Naive thymus-derived CD8-positive, alpha-beta T cell (primary cell): ENCODE measurements around the gene CBL. TPM values are rescaled to one million over a fixed set of nuclear protein-coding genes. Genes with fewer than 3 reads are reported as not detected.

Source experiments
- ATAC-seq, 2 donors: fragments of 150-1000 bp; cut with Tn5 transposase in 1 of 2; sonication (Bioruptor Pico), chemical (Tn5 transposase) in 1 of 2; 1 replicate in 1 of 2; 2 replicates in 1 of 2; pipeline ENCODE4 v1.10.0; 2021; ENCODE audit warnings: mild to moderate bottlenecking in 2 of 2, moderate library complexity in 2 of 2
- POLR2A ChIA-PET: fragments of 350-600 bp; sonication (Branson Sonifier 250); formaldehyde crosslinking; loops from one replicate; lab custom pipeline; 2021; ENCODE audit warnings: antibody characterized with exemption; lab: Charles Lee
- DNase-seq, 10 donors: peaks; one replicate each; pipeline versions ENCODE4 v3.0.0 to v3.0.0-alpha.2; 2020 to 2022
- H3K27ac Mint-ChIP-seq, 10 donors: one replicate each; pipeline ENCODE4 v1.8.0; 2020 to 2022; ENCODE audit warnings: mild to moderate bottlenecking in 10 of 10, mixed read lengths in 10 of 10, moderate library complexity in 4 of 10, inconsistent platforms in 1 of 10
- H3K27me3 Mint-ChIP-seq, 5 donors: one replicate each; pipeline ENCODE4 v1.8.0; 2021 to 2022; ENCODE audit warnings: mixed read lengths in 5 of 5
- H3K36me3 Mint-ChIP-seq, 3 donors: one replicate each; pipeline ENCODE4 v1.8.0; 2020 to 2022; ENCODE audit warnings: mixed read lengths in 3 of 3, mild to moderate bottlenecking in 2 of 3, inconsistent platforms in 1 of 3
- H3K4me1 Mint-ChIP-seq, 4 donors: one replicate each; pipeline ENCODE4 v1.8.0; 2021 to 2022; ENCODE audit warnings: mixed read lengths in 4 of 4
- H3K4me3 Mint-ChIP-seq, 10 donors: one replicate each; pipeline ENCODE4 v1.8.0; 2020 to 2022; ENCODE audit warnings: mild to moderate bottlenecking in 10 of 10, mixed read lengths in 10 of 10, moderate library complexity in 6 of 10, inconsistent platforms in 1 of 10
- H3K9me3 Mint-ChIP-seq, 9 donors: one replicate each; pipeline ENCODE4 v1.8.0; 2020 to 2022; ENCODE audit warnings: mixed read lengths in 9 of 9, mild to moderate bottlenecking in 3 of 9, inconsistent platforms in 1 of 9, moderate library complexity in 1 of 9
- polyA plus RNA-seq, 3 donors: library from polyadenylated mRNA; unstranded; fragments of 300-500 nt; fragmentation: Illumina TruSeq; gene quantifications; one replicate each; pipeline ENCODE4 v1.2.3, GENCODE V29; 2021
- total RNA-seq, 8 experiments: library from RNA in 2 of 8; stranded (reverse) in 2 of 8; gene quantifications; one replicate each; pipeline ENCODE4 v1.2.3 and lab custom pipeline; 2021 to 2026

Gene CBL
- total and polyA plus RNA-seq, 5 experiments from 2014 or later = 11.5 to 51.6 (median 16.1) TPM

DNA sequence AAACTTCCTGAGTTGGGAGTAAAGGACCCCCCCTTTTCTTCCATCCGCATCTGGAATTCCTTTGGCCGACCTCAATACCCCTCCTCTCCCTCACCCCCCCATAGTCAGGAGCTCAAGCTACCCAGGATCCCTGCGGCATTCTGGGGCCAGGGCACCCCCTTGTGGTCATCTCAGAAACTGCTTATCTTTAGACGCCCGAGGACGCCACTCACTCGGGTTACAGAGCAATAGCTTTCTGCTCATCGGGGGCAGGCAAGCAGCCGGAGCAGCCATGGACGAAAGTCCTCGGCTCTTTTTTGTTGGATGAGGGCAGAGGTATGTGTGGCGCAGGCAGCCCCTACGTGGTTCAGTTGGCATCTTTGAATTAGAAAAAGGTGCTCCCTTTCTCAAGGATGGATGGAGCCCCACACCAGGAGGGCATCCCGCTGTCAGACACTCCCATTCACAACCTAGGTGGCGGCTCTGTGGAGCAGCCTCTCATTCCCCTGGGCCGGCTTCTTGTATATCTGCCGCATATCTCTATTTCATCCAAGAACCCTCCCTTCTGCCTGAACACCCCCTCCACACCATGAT is 132.3 kb downstream of the CBL start:
- POLR2A ChIA-PET = interaction anchor here (1.0 kb wide), 1 partner anchor 132 kb away, joined by 3 read pairs; the partner anchor contains the start of gene CBL
- peaks cover 0 to 10% (median 3%) of the 10 kb centered on the region in 3 donors for H3K36me3 Mint-ChIP-seq
- peaks cover 17 to 60% (median 49%) of the 10 kb centered on the region in 4 donors for H3K4me1 Mint-ChIP-seq
- ATAC-seq = peak; percentile 29 to 34
- peak overlapping the region in 3 of 10 donors; percentile 19 to 76 (median 75) for H3K27ac Mint-ChIP-seq
- no peaks in the 10 kb centered on the region for H3K9me3 Mint-ChIP-seq
- peak; percentile 48 to 79 (median 66) for DNase-seq
- H3K27me3 Mint-ChIP-seq = peaks cover 9 to 41% (median 21%) of the 10 kb centered on the region in 5 donors
- H3K4me3 Mint-ChIP-seq = peak overlapping the region; percentile 2 to 86 (median 64)

DNA sequence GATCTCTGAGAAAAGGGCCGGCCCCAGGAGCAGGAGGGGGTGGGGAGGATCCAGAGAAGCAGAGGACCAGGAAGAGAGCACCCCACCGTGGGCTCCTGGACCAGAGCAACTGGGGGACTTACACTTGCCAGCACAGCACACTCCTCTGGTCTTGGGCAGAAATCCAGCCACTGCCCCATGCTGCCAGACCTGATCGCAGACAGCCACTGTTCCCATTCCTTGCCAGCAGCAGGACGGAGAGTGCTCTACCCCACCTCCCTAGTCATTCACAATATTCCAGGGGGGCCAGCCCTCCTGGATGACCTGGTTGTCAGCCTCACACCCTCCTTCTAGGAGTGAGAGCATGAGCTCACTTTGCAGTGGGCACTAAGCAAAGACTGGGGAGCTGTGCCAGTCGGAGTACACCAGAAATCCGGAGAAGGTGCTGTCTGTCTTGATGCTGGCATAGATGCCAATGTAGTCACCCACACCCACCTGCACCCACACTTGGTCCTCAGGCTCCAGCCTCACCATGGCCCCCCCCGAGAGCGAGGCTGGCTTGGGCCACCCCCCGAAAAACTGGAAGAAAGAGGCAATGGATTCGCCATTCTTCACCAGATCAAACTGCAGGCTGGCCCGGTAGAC is 132.9 kb downstream of the CBL start:
- ATAC-seq = no peak
- peaks cover 17 to 60% (median 45%) of the 10 kb centered on the region in 4 donors for H3K4me1 Mint-ChIP-seq
- H3K27me3 Mint-ChIP-seq = peaks cover 9 to 47% (median 24%) of the 10 kb centered on the region in 5 donors
- peaks cover 0 to 10% (median 3%) of the 10 kb centered on the region in 3 donors for H3K36me3 Mint-ChIP-seq
- DNase-seq = peak in 1 of 10 donors; percentile 54
- peak overlapping the region in 9 of 10 donors; percentile 26 to 77 (median 64) for H3K4me3 Mint-ChIP-seq
- POLR2A ChIA-PET = interaction anchor here (1.0 kb wide), 1 partner anchor 133 kb away, joined by 3 read pairs; the partner anchor contains the start of gene CBL
- H3K27ac Mint-ChIP-seq = peak overlapping the region in 1 of 10 donors; percentile 25
- H3K9me3 Mint-ChIP-seq = no peaks in the 10 kb centered on the region

GRCh38 chr11:119339589-119340334 is 133.6 kb downstream of the CBL start:
- Mint-ChIP-seq H3K27me3 (peaks cover 9 to 47% (median 24%) of the 10 kb centered on the region in 5 donors), H3K4me1 (peaks cover 15 to 58% (median 40%) of the 10 kb centered on the region in 4 donors), H3K36me3 (peaks cover 0 to 10% (median 3%) of the 10 kb centered on the region in 3 donors), H3K4me3 (peak overlapping the region in 9 of 10 donors; percentile 26 to 77 (median 63)), H3K9me3 (no peaks in the 10 kb centered on the region), H3K27ac (no peak overlapping the region)
- POLR2A ChIA-PET = interaction anchor here (1.4 kb wide), 1 partner anchor 41 kb away, joined by 3 read pairs; no protein-coding TSS in a partner anchor
- peak in 1 of 2 donors; percentile 26 for ATAC-seq
- DNase-seq = peak in 2 of 10 donors; percentile 48 to 61

GRCh38 chr11:119340335-119341221 is 134.4 kb downstream of the CBL start, which contains the start of gene C1QTNF5:
Gene C1QTNF5 (minus strand): TSS chr11:119340883. CDS start chr11:119340397, 486 bp downstream.
- POLR2A ChIA-PET = interaction anchor here (1.0 to 1.4 kb wide), 2 partner anchors 27 to 40 kb away, joined by 3 read pairs; no protein-coding TSS in a partner anchor
- peaks cover 0 to 10% (median 3%) of the 10 kb centered on the region in 3 donors for H3K36me3 Mint-ChIP-seq
- peak in 1 of 10 donors; percentile 61 for DNase-seq
- peaks cover 14 to 50% (median 32%) of the 10 kb centered on the region in 4 donors for H3K4me1 Mint-ChIP-seq
- H3K9me3 Mint-ChIP-seq = no peaks in the 10 kb centered on the region
- peak within 1 kb of the TSS; percentile 5 to 66 (median 34) for H3K4me3 Mint-ChIP-seq
- ATAC-seq = peak in 1 of 2 donors; percentile 36
- peak within 1 kb of the TSS in 3 of 10 donors; percentile 16 to 75 (median 17) for H3K27ac Mint-ChIP-seq
- peaks cover 9 to 47% (median 28%) of the 10 kb centered on the region in 5 donors for H3K27me3 Mint-ChIP-seq

DNA sequence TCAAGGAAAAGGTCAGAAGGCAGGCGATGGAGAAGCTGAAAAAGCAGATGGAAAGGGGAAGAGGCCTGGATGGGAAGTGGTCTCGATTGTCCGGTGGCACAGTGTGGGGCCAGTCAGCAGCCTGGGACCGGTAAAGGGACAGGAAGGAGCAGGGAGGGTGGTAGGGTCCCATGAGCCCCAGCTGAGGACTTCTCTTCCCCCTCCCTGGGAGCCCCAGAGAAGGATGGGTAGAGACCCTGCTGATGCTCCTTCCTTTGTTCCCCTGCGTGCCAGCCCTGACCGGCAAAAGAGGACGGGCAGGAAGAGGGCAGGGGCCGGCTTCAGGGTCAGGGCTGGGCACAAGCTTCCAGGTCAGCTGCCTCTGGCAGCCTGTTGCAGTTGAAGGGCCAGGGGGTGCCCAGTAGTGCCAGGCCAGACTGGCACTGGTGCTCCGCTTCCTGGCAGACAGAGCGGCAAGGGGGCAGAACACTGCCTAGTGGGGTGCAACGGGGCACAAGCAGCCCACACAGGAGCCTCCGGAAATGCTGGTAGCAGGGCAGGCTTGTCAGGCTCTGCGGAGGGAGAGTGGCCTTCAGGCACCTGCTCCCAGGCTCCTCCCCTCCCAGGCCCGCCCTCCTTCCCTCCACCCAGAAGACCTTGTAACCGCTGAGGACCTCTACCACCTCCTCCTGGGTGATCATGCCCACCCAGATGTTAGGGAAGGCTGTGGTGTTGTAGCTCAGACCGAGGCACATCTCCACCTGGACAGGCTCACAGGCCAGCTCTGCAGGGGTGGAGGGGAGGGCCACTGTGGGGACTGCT is 135.3 kb downstream of the CBL start:
- ATAC-seq (peak; percentile 25 to 37), DNase-seq (no peak)
- peak overlapping the region in 3 of 10 donors; percentile 16 to 75 (median 17) for H3K27ac Mint-ChIP-seq
- peaks cover 9 to 47% (median 28%) of the 10 kb centered on the region in 5 donors for H3K27me3 Mint-ChIP-seq
- H3K4me3 Mint-ChIP-seq = peak overlapping the region in 8 of 10 donors; percentile 5 to 66 (median 38)
- peaks cover 10 to 41% (median 27%) of the 10 kb centered on the region in 4 donors for H3K4me1 Mint-ChIP-seq
- peaks cover 0 to 9% (median 3%) of the 10 kb centered on the region in 3 donors for H3K36me3 Mint-ChIP-seq
- H3K9me3 Mint-ChIP-seq = no peaks in the 10 kb centered on the region
- POLR2A ChIA-PET = interaction anchor here (1.0 to 1.4 kb wide), 2 partner anchors 28 to 40 kb away, joined by 3 read pairs; no protein-coding TSS in a partner anchor

DNA sequence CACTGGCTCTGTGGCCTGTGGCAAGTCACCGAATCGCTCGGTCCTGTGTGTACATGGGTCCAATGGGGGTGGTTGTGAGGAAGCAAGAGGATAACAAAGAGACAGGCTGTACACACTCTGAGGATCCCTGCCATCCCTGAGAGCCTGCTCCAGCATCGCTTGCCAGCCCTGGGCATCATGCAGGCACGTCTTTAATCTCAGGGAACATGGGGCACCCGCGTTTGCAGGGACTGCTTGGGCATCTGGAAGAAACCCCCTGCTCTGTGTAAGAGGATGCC is 135.8 kb downstream of the CBL start:
- H3K27me3 Mint-ChIP-seq = peaks cover 9 to 53% (median 33%) of the 10 kb centered on the region in 5 donors
- DNase-seq (no peak), ATAC-seq (no peak)
- no peak overlapping the region for H3K4me3 Mint-ChIP-seq
- POLR2A ChIA-PET = no interaction called here
- H3K9me3 Mint-ChIP-seq = no peaks in the 10 kb centered on the region
- peaks cover 10 to 36% (median 23%) of the 10 kb centered on the region in 4 donors for H3K4me1 Mint-ChIP-seq
- H3K36me3 Mint-ChIP-seq = peaks cover 0 to 8% (median 2%) of the 10 kb centered on the region in 3 donors
- H3K27ac Mint-ChIP-seq = peak overlapping the region in 1 of 10 donors; percentile 33

- H3K4me3 Mint-ChIP-seq = no peak overlapping the region
- peak overlapping the region in 1 of 10 donors; percentile 33 for H3K27ac Mint-ChIP-seq
These were observed 136.4 kb downstream of the CBL start for GRCh38 chr11:119342362-119343130.

GRCh38 chr11:119343726-119344125 is 137.6 kb downstream of the CBL start:
- no peak for ATAC-seq
- no peak overlapping the region for H3K27ac Mint-ChIP-seq

More at GRCh38 chr11:119342362-119343130, 136.4 kb downstream of the CBL start:
- DNase-seq (no peak), ATAC-seq (no peak)
- POLR2A ChIA-PET = no interaction called here
- Mint-ChIP-seq H3K4me1 (peaks cover 10 to 30% (median 19%) of the 10 kb centered on the region in 4 donors), H3K27me3 (peaks cover 9 to 59% (median 39%) of the 10 kb centered on the region in 5 donors), H3K36me3 (peaks cover 0 to 8% (median 2%) of the 10 kb centered on the region in 3 donors), H3K9me3 (no peaks in the 10 kb centered on the region)

DNA sequence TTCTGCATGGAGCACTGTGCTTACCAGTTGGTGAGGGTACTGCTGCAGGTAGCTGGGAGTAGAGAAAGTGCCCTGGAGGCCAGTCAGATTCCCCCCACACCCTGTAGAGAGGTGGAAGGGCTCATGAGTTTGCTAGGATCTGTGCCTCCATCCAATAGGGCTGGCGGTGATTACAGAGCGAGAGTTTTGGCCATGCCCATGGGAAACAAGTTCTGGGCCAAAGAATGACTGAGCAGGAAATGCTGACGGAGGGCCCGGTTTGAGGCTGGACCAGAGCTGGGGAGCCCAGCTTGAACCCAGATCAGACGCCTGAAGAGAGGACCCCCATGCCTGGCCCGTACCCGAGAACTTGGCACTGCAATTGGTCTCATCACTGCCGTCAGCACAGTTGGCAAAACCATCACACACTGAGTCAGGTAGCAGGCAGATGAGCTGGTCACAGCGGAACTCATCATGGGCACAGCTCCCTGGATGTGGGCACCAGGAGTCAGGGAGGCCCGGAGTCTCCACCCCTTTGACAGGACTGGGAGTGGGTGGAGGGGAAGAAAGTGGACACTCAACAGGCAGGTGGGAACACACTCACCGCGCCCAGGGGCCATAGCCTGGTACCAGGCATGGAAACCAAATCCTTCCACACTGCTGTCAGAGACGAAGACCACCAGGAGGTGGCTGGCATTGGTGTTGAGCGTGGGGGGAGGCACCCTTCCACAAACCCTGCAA is 138.3 kb downstream of the CBL start:
- Mint-ChIP-seq H3K4me3 (no peak overlapping the region), H3K9me3 (no peaks in the 10 kb centered on the region), H3K27ac (no peak overlapping the region), H3K27me3 (peaks cover 6 to 47% (median 28%) of the 10 kb centered on the region in 5 donors), H3K36me3 (no peaks in the 10 kb centered on the region), H3K4me1 (peaks cover 6 to 12% (median 9%) of the 10 kb centered on the region in 4 donors)
- POLR2A ChIA-PET = no interaction called here
- DNase-seq (no peak), ATAC-seq (no peak)

More at GRCh38 chr11:119343726-119344125, 137.6 kb downstream of the CBL start:
- DNase-seq = no peak
- H3K4me3 Mint-ChIP-seq = no peak overlapping the region
- no peaks in the 10 kb centered on the region for H3K9me3 Mint-ChIP-seq
- H3K36me3 Mint-ChIP-seq = peaks cover 0 to 3% (median 0%) of the 10 kb centered on the region in 3 donors
- H3K4me1 Mint-ChIP-seq = peaks cover 8 to 19% (median 14%) of the 10 kb centered on the region in 4 donors
- POLR2A ChIA-PET = no interaction called here
- peaks cover 8 to 55% (median 35%) of the 10 kb centered on the region in 5 donors for H3K27me3 Mint-ChIP-seq

- Mint-ChIP-seq H3K27ac (no peak overlapping the region), H3K4me1 (peaks cover 8 to 13% (median 9%) of the 10 kb centered on the region in 4 donors), H3K9me3 (no peaks in the 10 kb centered on the region), H3K4me3 (no peak overlapping the region), H3K36me3 (no peaks in the 10 kb centered on the region), H3K27me3 (peaks cover 6 to 44% (median 28%) of the 10 kb centered on the region in 5 donors)
- ATAC-seq (no peak), DNase-seq (no peak)
- POLR2A ChIA-PET = no interaction called here
These were observed 139.5 kb downstream of the CBL start for GRCh38 chr11:119345685-119346084.
